ENCODE results near the gene KIAA0753. TPM values are rescaled to one million over a fixed set of nuclear protein-coding genes. Genes with fewer than 3 reads are reported as not detected.

The KIAA0753 gene
- total and polyA plus RNA-seq, 2 of the 4 experiments (the other 2 are of a cell fraction) = 10.2 to 17.6 TPM

DNA sequence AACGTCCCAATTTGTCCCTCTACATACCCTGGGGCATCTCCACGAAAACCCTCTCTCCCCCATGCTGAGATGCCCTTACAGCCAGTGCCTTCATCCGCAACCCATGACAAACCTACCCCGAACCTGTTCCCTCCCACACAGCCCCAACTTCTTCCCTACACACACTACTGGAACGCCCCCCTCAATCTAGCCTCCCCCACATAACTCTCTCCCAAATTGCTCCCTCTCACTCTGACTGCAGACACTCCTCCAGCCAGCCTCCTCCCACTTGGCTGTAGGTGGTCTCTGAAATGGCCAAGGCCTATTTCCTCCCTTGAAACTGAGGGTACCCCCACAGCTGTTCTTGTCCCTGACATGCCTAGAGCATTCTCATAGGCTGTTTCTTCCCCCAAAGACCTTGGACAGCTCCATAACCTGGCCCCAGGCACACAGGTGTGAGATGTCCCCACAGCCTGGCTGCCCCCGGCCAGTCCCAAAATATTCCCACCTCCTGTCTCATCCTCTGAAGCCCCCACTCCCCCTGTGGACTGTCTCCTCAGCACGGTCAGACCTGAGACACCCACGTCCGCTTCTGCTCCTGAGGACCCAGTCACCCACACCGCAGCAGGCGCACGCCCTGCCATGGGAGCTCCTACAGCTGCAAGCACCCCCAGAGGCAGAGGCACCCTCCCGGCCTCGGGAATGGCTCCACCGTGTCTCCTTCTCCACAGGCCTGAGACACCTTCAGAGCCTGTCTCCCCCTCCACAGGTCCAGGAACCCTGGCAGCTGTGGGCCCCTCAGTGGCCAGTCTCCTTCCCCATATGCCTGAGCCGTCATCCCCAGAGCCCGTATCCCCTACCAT is 3.7 kb downstream of the KIAA0753 start:
- in situ Hi-C loops (cut with MboI; ENCODE audit: low sequenced_read_pairs) = no loop called here

More for the DNA sequence above, 3.7 kb downstream of the KIAA0753 start:
- no peak for DNase-seq
- Histone ChIP-seq H3K18ac (ENCODE audit: low read depth, low read length) (no peak overlapping the region), H3K56ac (ENCODE audit: extremely low read depth, insufficient read depth, low read length) (no peak overlapping the region), H3K4me2 (ENCODE audit: low read depth, low read length) (no peak overlapping the region), H4K8ac (ENCODE audit: low read depth in 2 of 2, low read length in 2 of 2) (no peak overlapping the region), H2BK20ac (ENCODE audit: low read depth, low read length) (no peak overlapping the region), H3K79me1 (ENCODE audit: low read depth in 1 of 2, low read length in 2 of 2) (peaks cover 9 to 65% of the 10 kb centered on the region in 2 experiments), H4K5ac (ENCODE audit: low read depth, low read length) (no peak overlapping the region), H2BK120ac (ENCODE audit: low read depth, low read length) (no peak overlapping the region), H2AK5ac (ENCODE audit: low read depth, low read length) (no peak overlapping the region), H2AK9ac (replicated peaks; ENCODE audit: low read depth, low read length, poor library complexity) (no peak overlapping the region), H3K4me3 (ENCODE audit: insufficient read depth, low read depth, low read length) (no peak overlapping the region), H3K14ac (replicated peaks; ENCODE audit: low read depth, low read length) (no peak overlapping the region), H2AFZ (replicated peaks; ENCODE audit: low read length, poor library complexity) (no peak overlapping the region), H3K4ac (ENCODE audit: low read depth, low read length) (no peak overlapping the region), H3K9me1 (ENCODE audit: insufficient read depth, low read length) (0 out of 2 replicates have a peak, but pooled peaks cover 5% of the 10 kb centered on the region), H3K9ac (ENCODE audit: low read depth, low read length) (no peak overlapping the region), H3K36me3 (ENCODE audit: control insufficient read depth, insufficient read depth, low read length) (peaks cover 14% of the 10 kb centered on the region), H3K4me1 (ENCODE audit: control insufficient read depth, insufficient read depth, low read length) (peaks cover 9% of the 10 kb centered on the region), H4K91ac (ENCODE audit: insufficient read depth, low read depth, low read length) (no peak overlapping the region), H3K27ac (ENCODE audit: insufficient read depth, low read length) (no peak overlapping the region), H2BK5ac (ENCODE audit: low read depth, low read length, poor library complexity, severe bottlenecking) (no peak overlapping the region), H3K27me3 (ENCODE audit: control insufficient read depth, insufficient read depth, low read length) (no peaks in the 10 kb centered on the region), H3K23ac (ENCODE audit: low read depth, low read length) (no peak overlapping the region), H2BK15ac (ENCODE audit: low read depth, low read length) (no peak overlapping the region), H4K20me1 (ENCODE audit: insufficient read depth, low read length) (no peaks in the 10 kb centered on the region; the same call in 1 of the 2 replicates), H3K9me3 (ENCODE audit: control insufficient read depth, insufficient read depth, low read length) (no peaks in the 10 kb centered on the region)
- intact Hi-C loops (cut with micrococcal nuclease) (no loop called here), dilution Hi-C loops (cut with HindIII; ENCODE audit: low sequenced_read_pairs, unreplicated experiment) (no loop called here)
- no TSS peak for BruUV-seq (replicated peaks)
- ChIA-PET CTCF (no interaction called here), POLR2A (ENCODE audit: unreplicated experiment) (no interaction called here)
- ATAC-seq (ENCODE audit: low read depth) = no peak
- WGBS, 2 experiments (ENCODE audit: extremely low coverage in 2 of 2, insufficient read length in 1 of 2) = 94% methylated on average over 10 of the region's 17 CpGs; no CpG with 5 or more reads in 1 of the 2 experiments
- TF ChIP-seq CHD1 (IDR thresholded peaks at IDR 0.05; ENCODE audit: low read depth, low read length) (no peak), RAD21 (IDR thresholded peaks at IDR 0.05; ENCODE audit: low read length) (no peak), SMC3 (IDR thresholded peaks at IDR 0.05; ENCODE audit: low read depth, low read length) (no peak), MXI1 (IDR thresholded peaks at IDR 0.05; ENCODE audit: borderline replicate concordance, low read depth, low read length) (no peak), RFX5 (IDR thresholded peaks at IDR 0.05; ENCODE audit: low read depth, low read length) (no peak), RCOR1 (IDR thresholded peaks at IDR 0.05; ENCODE audit: insufficient replicate concordance, low read length) (no peak), NFE2L2 (IDR thresholded peaks at IDR 0.05; ENCODE audit: low read depth, low read length) (no peak), BHLHE40 (IDR thresholded peaks at IDR 0.05; ENCODE audit: low read depth, low read length) (no peak), MAFK (IDR thresholded peaks at IDR 0.05; ENCODE audit: low read depth, low read length) (no peak), POLR2A (IDR thresholded peaks at IDR 0.05; ENCODE audit: low read depth, low read length) (no peak), FOS (IDR thresholded peaks at IDR 0.05; ENCODE audit: low read depth, low read length) (no peak), CEBPB (IDR thresholded peaks at IDR 0.05; ENCODE audit: low read depth, low read length) (no peak)
- TF ChIP-seq, protein P1, sequence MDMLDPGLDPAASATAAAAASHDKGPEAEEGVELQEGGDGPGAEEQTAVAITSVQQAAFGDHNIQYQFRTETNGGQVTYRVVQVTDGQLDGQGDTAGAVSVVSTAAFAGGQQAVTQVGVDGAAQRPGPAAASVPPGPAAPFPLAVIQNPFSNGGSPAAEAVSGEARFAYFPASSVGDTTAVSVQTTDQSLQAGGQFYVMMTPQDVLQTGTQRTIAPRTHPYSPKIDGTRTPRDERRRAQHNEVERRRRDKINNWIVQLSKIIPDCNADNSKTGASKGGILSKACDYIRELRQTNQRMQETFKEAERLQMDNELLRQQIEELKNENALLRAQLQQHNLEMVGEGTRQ (IDR thresholded peaks at IDR 0.05; ENCODE audit: low read depth, low read length) = no peak
- TF ChIP-seq, protein P2, sequence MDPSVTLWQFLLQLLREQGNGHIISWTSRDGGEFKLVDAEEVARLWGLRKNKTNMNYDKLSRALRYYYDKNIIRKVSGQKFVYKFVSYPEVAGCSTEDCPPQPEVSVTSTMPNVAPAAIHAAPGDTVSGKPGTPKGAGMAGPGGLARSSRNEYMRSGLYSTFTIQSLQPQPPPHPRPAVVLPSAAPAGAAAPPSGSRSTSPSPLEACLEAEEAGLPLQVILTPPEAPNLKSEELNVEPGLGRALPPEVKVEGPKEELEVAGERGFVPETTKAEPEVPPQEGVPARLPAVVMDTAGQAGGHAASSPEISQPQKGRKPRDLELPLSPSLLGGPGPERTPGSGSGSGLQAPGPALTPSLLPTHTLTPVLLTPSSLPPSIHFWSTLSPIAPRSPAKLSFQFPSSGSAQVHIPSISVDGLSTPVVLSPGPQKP (IDR thresholded peaks at IDR 0.05; ENCODE audit: borderline replicate concordance, low read depth, low read length) = no peak
- TF ChIP-seq, protein P3, sequence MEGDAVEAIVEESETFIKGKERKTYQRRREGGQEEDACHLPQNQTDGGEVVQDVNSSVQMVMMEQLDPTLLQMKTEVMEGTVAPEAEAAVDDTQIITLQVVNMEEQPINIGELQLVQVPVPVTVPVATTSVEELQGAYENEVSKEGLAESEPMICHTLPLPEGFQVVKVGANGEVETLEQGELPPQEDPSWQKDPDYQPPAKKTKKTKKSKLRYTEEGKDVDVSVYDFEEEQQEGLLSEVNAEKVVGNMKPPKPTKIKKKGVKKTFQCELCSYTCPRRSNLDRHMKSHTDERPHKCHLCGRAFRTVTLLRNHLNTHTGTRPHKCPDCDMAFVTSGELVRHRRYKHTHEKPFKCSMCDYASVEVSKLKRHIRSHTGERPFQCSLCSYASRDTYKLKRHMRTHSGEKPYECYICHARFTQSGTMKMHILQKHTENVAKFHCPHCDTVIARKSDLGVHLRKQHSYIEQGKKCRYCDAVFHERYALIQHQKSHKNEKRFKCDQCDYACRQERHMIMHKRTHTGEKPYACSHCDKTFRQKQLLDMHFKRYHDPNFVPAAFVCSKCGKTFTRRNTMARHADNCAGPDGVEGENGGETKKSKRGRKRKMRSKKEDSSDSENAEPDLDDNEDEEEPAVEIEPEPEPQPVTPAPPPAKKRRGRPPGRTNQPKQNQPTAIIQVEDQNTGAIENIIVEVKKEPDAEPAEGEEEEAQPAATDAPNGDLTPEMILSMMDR (conservative IDR thresholded peaks at IDR 0.05; ENCODE audit: low read depth, low read length) = no peak
